Stimulated activated CD8-positive, alpha-beta memory T cell treated with anti-CD3 and anti-CD28 coated beads, Interleukin-12 subunit alpha, Interleukin-12 subunit beta, amount 100 ng/mL, for 4 hours (primary cell): ENCODE data around the gene RASGRP3.
"Not testable (repeated sequence)": the region's sequence is repeated elsewhere in the genome, so short reads cannot be mapped to it uniquely, and the experiment has no call there.

Experiments
- DNase-seq: peaks from one replicate; pipeline ENCODE4 v3.0.0-alpha.2; 2020; ENCODE audit warnings: low read depth

The RASGRP3 gene

GRCh38 chr2:33457556-33458247 lies 18.7 kb upstream of the RASGRP3 start:
- no peak for DNase-seq

GRCh38 chr2:33458248-33458819 lies 18.1 kb upstream of the RASGRP3 start:
- no peak for DNase-seq

GRCh38 chr2:33459745-33460144 lies 16.7 kb upstream of the RASGRP3 start:
- no peak for DNase-seq

DNA sequence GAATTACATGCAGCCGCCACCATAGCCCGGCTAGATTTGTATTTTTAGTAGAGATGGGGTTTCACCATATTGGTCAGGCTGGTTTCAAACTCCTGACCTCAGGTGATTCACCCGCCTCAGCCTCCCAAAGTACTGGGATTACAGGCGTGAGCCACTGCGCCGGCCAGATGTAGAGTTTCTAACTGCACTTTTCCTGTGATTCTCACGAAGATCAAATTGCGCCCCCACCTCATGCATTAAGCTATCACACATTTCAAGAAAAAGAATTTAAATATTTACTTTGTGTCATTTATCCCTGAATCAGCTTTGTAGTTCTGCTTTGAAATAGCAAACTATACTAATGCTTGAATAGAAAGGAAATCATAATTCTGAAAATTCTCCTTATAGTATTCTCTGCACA lies 13.9 kb upstream of the RASGRP3 start:
- not testable (repeated sequence) for DNase-seq

- DNase-seq, result no peak
These were observed 9.0 kb upstream of the RASGRP3 start for GRCh38 chr2:33467413-33467812.

- DNase-seq, result no peak
These were observed 7.2 kb upstream of the RASGRP3 start for GRCh38 chr2:33469238-33469637.

GRCh38 chr2:33475224-33476130 lies 972 bp upstream of the RASGRP3 start:
- DNase-seq, result peak; percentile 53

GRCh38 chr2:33476793-33477190 lies 343 bp downstream of the RASGRP3 start:
- DNase-seq, result no peak

DNA sequence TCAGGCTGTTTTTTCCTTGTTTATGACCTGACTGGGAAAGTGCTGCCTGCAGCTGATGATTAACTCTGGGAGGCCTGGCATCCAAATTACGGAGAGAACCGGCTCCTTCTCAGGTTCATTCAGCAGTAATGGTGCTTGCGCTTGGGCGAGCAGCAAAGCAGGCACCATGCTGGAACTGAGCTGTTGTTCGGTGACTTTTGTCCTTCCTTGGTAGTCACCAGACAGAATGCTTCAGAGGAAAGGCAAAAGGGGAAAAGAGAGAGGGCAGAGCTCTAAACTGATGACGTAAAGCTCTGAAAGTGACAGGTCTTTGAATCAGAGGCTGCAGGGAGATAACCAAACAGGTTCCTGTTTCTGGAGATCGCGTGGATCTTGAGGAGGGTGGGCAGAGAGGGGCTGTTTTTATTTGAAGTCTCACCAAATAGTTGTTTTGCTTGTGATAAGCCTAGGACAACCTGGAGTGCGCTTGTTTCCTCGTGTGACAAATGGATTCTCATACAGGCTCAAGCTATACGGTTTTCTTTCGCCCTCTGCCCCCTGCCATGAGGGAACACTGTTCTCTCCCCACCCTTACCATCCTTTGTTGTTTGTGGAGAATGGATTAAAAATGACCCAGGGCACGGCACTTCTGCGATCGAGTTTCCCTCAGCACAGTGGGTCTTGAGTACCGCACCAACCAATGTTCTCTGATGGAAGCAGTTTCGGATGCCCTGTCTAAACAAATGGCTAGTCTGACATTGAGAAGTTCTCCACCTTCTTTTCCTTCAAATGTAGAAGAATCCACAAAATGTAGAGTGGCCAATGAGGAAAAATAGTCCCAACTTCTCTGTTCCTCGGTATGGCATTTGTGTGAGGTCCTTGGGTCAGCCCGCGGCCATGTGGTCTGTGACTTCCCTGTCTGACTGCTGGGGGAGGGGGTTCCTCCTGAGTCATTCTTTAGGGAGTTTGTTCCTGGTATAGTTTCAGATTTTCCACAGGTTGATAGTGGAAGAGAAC lies 1.3 kb downstream of the RASGRP3 start:
- no peak for DNase-seq

- no peak for DNase-seq
These were observed 2.7 kb downstream of the RASGRP3 start for GRCh38 chr2:33478968-33479731.

DNA sequence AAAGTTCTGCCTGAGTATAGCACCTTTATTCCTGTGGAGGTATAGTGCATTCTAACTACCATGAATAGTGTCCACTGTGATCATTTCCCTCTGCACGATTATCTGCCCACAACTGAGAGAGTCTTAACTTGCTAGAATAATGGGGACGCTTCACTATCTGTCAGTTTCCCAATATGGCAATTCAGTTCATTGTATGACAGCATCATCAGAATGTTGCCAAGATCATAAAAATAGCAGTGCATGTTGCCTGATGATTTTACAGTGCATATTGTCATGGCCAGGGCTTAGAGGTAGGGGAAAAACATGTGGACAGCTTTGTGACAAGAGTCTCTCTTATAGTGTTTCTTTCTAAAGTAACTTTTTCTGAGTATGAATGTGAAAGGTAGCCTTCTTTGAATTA lies 6.1 kb downstream of the RASGRP3 start:
- DNase-seq, result no peak

- no peak for DNase-seq
These were observed 7.7 kb downstream of the RASGRP3 start for GRCh38 chr2:33484042-33484621.

DNA sequence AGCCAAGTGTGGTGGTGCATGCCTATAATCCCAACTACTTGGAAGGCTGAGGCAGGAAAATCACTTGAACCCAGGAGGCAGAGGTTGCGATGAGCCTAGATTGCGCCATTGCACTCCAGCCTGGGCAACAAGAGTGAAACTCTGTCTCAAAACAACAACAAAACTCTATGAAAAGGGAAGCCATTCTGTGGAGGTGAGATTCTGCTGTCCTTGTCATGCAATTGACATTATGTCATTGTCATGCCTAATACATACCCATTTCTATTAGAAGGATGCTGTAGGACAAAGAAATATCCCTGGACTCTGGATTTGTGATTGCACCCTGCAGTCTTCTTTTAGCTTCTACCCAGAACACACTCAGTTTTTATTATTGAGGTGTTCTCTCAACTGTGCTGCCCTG lies 8.6 kb downstream of the RASGRP3 start:
- no peak for DNase-seq

DNA sequence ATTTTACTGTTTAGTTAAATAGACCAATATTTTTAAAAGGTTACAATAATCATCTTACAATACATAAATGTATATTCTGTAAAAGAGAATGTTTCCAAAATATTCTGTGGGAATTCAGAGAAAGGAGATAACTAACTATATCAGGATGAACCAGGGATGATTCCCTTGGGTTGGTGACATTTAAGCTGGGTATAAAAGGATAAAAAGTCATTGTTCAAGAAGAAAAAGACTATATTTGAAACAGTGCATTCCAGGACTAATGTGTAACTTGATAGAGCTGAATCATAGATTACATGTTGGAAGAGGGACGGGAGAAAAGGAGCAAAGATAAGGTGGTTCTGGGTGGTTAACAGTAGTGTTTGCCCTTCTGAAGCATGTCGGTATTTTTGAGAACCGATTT lies 10.1 kb downstream of the RASGRP3 start:
- no peak for DNase-seq

- DNase-seq, result no peak
These were observed 11.8 kb downstream of the RASGRP3 start for GRCh38 chr2:33488178-33488690.

- DNase-seq, result no peak
These were observed 12.5 kb downstream of the RASGRP3 start for GRCh38 chr2:33488715-33489540.

- no peak for DNase-seq
These were observed 13.5 kb downstream of the RASGRP3 start for GRCh38 chr2:33489835-33490431.

DNA sequence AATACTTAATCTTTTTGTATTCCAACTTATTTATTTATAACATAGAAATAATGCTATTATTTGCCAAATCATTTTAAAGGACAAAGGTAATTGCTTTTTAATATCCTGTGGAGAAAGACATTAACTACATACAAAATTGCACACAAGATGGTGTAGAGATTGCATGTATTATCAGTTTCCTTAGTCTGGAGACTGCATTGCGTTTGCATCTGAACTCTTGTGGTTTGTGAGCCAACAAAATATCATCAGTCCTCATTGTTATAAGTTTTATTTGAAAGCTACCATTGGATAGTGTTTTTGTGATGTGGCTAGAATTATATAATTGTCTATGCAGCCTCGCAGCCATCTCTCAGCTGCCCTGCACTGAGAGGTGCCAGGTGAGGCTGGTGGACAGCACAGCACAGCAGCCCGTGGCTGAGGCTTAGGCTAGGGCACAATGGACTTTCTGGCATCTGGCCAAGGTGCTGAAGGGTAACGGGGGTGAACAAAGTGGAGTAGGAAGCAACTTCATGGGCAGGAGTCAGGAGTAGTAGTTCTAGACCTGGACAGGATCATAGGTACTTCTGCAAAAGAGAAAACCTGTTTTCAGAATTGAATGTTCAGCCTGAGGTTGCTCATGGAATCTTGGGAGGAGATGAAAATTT lies 15.1 kb downstream of the RASGRP3 start:
- DNase-seq, result no peak
